Neural progenitor cell (in vitro differentiated cells): ENCODE results near the gene STXBP5.

Source experiments
- EZH2 ChIP-seq: fragments of 200-600 bp; sonication (generic); IDR thresholded peaks from 2 replicates; pipeline ENCODE4 v1.6.1; 2017; ENCODE audit warnings: antibody characterized with exemption, mild to moderate bottlenecking, moderate library complexity
- TF ChIP-seq, protein P1 (sequence below): fragments of 200-600 bp; sonication (generic); IDR thresholded peaks from 2 replicates; pipeline ENCODE4 v1.5.1; 2017; ENCODE audit warnings: antibody characterized with exemption, mild to moderate bottlenecking

DNA sequence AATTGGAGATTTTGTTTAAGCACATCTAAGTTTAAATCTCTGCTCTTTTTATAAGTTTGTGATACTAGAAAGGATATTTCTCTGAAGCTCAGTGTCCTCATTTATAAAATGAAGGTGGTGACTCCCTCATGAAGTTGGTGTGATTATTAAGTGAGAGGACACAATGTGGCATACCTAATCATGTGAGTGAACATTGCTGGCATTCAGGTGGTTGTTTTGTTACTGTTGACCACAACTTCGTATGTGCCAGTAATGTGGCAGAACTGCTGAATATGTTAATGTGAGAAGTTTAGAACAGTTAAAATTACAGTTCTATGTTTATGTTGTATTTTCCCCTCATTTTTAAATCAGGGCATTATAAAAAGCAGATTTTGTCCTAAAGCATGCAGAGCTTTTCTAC is 127.2 kb downstream of the STXBP5 start:
- TF ChIP-seq, protein P1, sequence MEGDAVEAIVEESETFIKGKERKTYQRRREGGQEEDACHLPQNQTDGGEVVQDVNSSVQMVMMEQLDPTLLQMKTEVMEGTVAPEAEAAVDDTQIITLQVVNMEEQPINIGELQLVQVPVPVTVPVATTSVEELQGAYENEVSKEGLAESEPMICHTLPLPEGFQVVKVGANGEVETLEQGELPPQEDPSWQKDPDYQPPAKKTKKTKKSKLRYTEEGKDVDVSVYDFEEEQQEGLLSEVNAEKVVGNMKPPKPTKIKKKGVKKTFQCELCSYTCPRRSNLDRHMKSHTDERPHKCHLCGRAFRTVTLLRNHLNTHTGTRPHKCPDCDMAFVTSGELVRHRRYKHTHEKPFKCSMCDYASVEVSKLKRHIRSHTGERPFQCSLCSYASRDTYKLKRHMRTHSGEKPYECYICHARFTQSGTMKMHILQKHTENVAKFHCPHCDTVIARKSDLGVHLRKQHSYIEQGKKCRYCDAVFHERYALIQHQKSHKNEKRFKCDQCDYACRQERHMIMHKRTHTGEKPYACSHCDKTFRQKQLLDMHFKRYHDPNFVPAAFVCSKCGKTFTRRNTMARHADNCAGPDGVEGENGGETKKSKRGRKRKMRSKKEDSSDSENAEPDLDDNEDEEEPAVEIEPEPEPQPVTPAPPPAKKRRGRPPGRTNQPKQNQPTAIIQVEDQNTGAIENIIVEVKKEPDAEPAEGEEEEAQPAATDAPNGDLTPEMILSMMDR = no peak
- no peak for TF ChIP-seq EZH2
